Skeletal muscle tissue (tissue), 4 donors: ENCODE measurements around the gene IMMT. TPM values are rescaled to one million over a fixed set of nuclear protein-coding genes. Genes with fewer than 3 reads are reported as not detected.
"Not testable (repeated sequence)": the region's sequence is repeated elsewhere in the genome, so short reads cannot be mapped to it uniquely, and the experiment has no call there.

Experiments used
- H3K27ac ChIP-seq: one replicate; pipeline ENCODE4 v1.7.0; 2013; ENCODE audit warnings: mild to moderate bottlenecking, low read depth, low read length, inconsistent platforms
- H3K27me3 ChIP-seq, 3 donors: one replicate each; pipeline ENCODE4 v1.7.0; 2013; ENCODE audit warnings: low read length in 3 of 3; ENCODE audit not compliant: control insufficient read depth in 3 of 3, insufficient read depth in 3 of 3
- H3K36me3 ChIP-seq, 3 donors: one replicate each; pipeline ENCODE4 v1.7.0; 2013; ENCODE audit warnings: low read length in 3 of 3; ENCODE audit not compliant: control insufficient read depth in 3 of 3, insufficient read depth in 3 of 3
- H3K4me1 ChIP-seq, 3 donors: one replicate each; pipeline ENCODE4 v1.7.0; 2013; ENCODE audit warnings: low read length in 3 of 3, mild to moderate bottlenecking in 3 of 3; ENCODE audit not compliant: control insufficient read depth in 3 of 3, insufficient read depth in 3 of 3
- H3K4me3 ChIP-seq, 3 donors: one replicate each; pipeline ENCODE4 v1.7.0; 2013; ENCODE audit warnings: low read length in 3 of 3
- H3K9ac ChIP-seq, 3 donors: one replicate each; pipeline ENCODE4 v1.7.0; 2013; ENCODE audit warnings: low read length in 3 of 3, mild to moderate bottlenecking in 3 of 3, moderate library complexity in 2 of 3, low read depth in 1 of 3
- H3K9me3 ChIP-seq, 3 donors: one replicate each; pipeline ENCODE4 v1.7.0; 2013; ENCODE audit warnings: low read length in 3 of 3; ENCODE audit not compliant: control insufficient read depth in 3 of 3
- total RNA-seq: library from RNA; depleted of rRNA; stranded (reverse); fragments of >200 nt; gene quantifications from one replicate; pipeline ENCODE4 v1.2.3, GENCODE V29; 2014
- donor health status: Osteomylitis.

IMMT gene
- total RNA-seq, result 43.8 TPM

DNA sequence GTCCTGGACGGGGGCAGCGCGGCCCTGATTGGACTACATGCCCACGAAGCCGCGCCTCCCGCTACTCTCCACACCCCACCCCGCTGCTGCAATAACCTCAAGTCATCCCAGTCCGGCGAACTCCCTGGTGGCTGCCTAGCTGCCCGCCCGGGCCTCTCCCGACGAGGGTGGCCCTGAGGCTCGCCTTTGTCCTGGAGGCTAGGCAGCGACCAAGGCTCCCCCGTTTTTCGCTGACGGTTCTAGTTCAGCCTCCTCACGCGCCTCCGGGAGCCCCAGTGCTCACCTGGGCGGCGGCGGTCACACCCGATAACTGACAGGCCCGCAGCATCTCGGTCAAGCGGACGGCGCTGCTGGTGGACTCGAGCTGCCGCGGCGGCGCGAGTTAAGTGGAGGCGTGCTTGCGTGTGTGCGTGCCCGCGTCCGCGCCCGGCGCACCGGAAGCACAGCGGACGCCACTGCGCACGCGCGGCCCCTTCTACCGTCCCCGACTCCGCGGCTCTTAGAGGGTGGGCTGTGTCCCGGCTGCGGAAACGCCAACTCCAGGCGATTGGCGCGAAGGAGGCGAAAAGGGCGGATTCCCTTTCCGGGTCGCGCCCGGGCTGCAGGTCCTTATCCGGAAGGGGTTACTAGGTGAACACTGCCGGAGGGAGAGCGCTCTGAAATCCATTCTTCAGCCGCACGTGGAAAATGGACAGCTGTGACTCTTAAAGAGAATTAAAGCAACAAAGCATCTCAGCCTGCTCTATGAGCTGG is at the start of gene IMMT:
Gene IMMT (minus strand): TSS at position 408 of the 753 bp plus-strand sequence. CDS start 80 bp downstream, at position 328.
- H3K36me3 ChIP-seq, result peaks cover 0 to 2% (median 0%) of the 10 kb centered on the region in 3 donors
- peaks cover 32 to 48% (median 39%) of the 10 kb centered on the region in 3 donors for H3K4me1 ChIP-seq
- H3K4me3 ChIP-seq, result peak within 1 kb of the TSS; percentile 84 to 98 (median 95)
- no peaks in the 10 kb centered on the region for H3K9me3 ChIP-seq
- H3K27me3 ChIP-seq, result no peaks in the 10 kb centered on the region
- H3K27ac ChIP-seq, result peak within 1 kb of the TSS; percentile 99
- H3K9ac ChIP-seq, result peak within 1 kb of the TSS; percentile 99 to 100 (median 99)

DNA sequence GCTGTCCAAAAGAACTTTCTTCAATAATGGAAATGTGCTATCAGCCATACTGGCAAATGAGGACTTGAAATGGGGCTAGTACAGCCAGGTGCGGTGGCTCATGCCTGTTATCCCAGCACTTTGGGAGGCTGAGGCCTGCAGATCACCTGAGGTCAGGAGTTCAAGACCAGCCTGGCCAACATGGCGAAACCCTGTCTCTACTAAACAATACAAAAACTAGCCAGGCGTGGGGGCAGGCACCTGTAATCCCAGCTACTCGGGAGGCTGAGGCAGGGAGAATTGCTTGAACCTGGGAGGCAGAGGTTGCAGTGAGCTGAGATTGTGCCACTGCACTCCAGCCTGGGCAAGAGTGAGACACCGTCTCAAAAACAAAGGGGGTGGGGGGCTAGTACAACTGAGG is 49.5 kb upstream of the IMMT start:
- H3K27ac ChIP-seq, result not testable (repeated sequence)

DNA sequence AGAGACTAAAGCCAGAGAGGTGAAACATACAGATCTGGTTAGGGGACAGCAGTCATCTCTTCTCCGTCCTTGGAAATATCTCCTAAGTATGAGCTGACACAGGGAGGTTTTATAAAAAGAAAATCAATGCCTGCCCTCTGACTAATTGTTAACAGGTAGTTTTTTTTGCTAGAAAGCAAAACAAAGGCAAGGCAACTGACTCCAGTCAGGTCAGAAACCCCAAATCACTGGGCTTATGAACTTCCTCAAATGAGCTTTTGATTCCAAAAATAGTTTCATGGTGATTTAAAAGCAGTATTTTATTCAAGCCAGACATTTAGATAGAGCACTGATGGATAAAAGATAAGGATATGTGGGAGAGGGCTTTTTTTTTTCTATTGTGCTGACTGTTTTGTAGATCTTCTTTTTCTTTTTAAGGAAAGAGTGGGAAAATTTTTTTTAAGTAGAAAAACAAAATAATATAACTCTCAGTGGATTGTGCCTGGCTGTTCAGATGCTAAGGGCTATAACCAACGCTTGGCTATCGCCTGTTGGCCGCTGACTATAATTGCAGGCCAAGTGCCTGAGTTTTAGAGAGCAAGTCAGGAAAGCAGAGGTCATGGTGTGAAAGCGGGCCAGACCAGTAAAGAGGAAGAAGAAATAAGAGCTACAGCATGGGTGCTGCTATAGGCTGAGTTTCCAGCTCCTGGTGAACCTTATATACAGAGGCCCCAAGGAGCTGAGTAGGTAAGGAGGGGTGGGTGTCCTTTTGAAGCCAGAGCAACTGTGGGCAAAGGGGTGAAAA is 48.9 kb upstream of the IMMT start:
- H3K9ac ChIP-seq, result no peak overlapping the region

More for the DNA sequence above, 49.5 kb upstream of the IMMT start:
- not testable (repeated sequence) for H3K9me3 ChIP-seq, H3K9ac ChIP-seq, H3K4me3 ChIP-seq, H3K4me1 ChIP-seq, H3K36me3 ChIP-seq, H3K27me3 ChIP-seq

DNA sequence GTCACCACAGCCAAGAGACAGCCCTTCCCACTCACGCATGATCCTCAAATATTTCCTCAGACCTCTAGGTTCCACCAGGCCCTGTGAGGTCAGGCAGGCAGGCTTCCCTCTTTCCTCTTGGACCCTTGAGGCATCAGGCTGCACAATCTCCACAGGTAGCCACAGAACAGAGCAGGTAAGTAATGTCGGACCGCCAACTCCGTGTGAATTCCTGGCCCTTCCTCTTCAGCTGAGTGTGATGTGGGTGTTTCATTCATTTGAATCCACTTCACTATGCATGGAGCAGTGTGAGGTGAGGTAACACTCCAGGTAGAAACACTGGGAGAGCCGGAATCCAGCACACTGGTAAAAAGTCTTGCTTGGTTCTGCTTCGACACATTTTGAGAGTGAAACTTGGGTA is 48.0 kb upstream of the IMMT start:
- H3K9ac ChIP-seq, result no peak overlapping the region
- H3K9me3 ChIP-seq, result no peaks in the 10 kb centered on the region
- no peak overlapping the region for H3K27ac ChIP-seq

More for the DNA sequence above, 48.9 kb upstream of the IMMT start:
- no peaks in the 10 kb centered on the region for H3K4me1 ChIP-seq
- no peak overlapping the region for H3K4me3 ChIP-seq
- H3K36me3 ChIP-seq, result peaks cover 0 to 9% (median 3%) of the 10 kb centered on the region in 3 donors
- no peaks in the 10 kb centered on the region for H3K27me3 ChIP-seq
- no peaks in the 10 kb centered on the region for H3K9me3 ChIP-seq
- H3K27ac ChIP-seq, result no peak overlapping the region

DNA sequence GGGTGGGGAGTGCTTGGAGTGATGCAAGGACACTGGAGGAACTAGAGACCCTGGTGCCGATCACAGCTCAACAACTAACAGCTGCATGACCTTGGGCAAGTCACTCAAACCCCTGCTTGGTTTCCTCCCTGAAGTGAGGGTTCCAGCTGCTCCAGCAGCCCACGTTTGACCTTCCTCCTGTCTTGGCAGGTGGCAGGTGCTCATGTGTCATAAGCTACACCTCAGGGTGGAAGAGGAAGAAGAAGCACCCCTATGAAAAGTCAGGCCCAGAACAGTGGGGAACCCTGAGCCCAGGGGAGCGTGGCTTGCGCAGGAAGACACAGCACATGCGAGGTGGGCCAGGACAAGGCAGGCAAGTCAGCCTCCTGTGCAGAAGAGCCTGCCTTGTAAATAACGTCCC is 46.3 kb upstream of the IMMT start:
- no peak overlapping the region for H3K9ac ChIP-seq
- H3K36me3 ChIP-seq, result peaks cover 0 to 14% (median 3%) of the 10 kb centered on the region in 3 donors
- peaks cover 0 to 2% (median 0%) of the 10 kb centered on the region in 3 donors for H3K4me1 ChIP-seq
- H3K4me3 ChIP-seq, result no peak overlapping the region
- H3K27me3 ChIP-seq, result no peaks in the 10 kb centered on the region
- H3K9me3 ChIP-seq, result no peaks in the 10 kb centered on the region
- no peak overlapping the region for H3K27ac ChIP-seq

More for the DNA sequence above, 48.0 kb upstream of the IMMT start:
- H3K4me1 ChIP-seq, result peaks cover 0 to 2% (median 0%) of the 10 kb centered on the region in 3 donors
- H3K36me3 ChIP-seq, result peaks cover 0 to 14% (median 3%) of the 10 kb centered on the region in 3 donors
- H3K4me3 ChIP-seq, result no peak overlapping the region
- no peaks in the 10 kb centered on the region for H3K27me3 ChIP-seq

DNA sequence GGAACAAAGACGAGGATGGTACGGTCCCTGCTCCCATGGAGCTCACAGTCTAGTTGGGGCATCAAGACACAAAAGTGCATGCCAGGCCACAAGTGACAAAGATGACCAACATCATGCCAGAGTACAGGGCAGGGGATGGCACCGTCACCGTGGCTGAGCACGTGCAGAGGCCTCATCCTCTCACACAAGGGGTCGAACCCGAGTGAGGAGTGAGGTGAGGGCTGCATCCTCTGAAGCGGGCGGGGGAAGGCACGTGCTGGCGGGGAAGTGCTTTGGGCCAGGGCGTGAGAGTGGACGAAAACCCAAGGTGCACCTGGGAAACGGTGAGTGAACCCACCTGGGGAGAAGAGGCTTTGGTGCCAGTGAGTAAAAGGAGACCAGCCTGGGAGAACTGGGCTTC is 45.0 kb upstream of the IMMT start:
- Histone ChIP-seq H3K9me3 (no peaks in the 10 kb centered on the region), H3K4me1 (peaks cover 2 to 5% (median 4%) of the 10 kb centered on the region in 3 donors), H3K4me3 (no peak overlapping the region), H3K36me3 (peaks cover 0 to 14% (median 3%) of the 10 kb centered on the region in 3 donors), H3K27ac (no peak overlapping the region), H3K9ac (no peak overlapping the region), H3K27me3 (no peaks in the 10 kb centered on the region)

GRCh38 chr2:86239745-86240144 is 44.5 kb upstream of the IMMT start:
- H3K27ac ChIP-seq, result no peak overlapping the region
- H3K9me3 ChIP-seq, result no peaks in the 10 kb centered on the region
- H3K9ac ChIP-seq, result no peak overlapping the region
- peaks cover 3 to 9% (median 5%) of the 10 kb centered on the region in 3 donors for H3K4me1 ChIP-seq
- no peak overlapping the region for H3K4me3 ChIP-seq
- H3K36me3 ChIP-seq, result peaks cover 0 to 14% (median 3%) of the 10 kb centered on the region in 3 donors
- no peaks in the 10 kb centered on the region for H3K27me3 ChIP-seq

- Histone ChIP-seq H3K9me3 (no peaks in the 10 kb centered on the region), H3K36me3 (peaks cover 0 to 14% (median 3%) of the 10 kb centered on the region in 3 donors), H3K27me3 (no peaks in the 10 kb centered on the region), H3K9ac (no peak overlapping the region), H3K4me1 (peaks cover 3 to 9% (median 5%) of the 10 kb centered on the region in 3 donors), H3K4me3 (no peak overlapping the region), H3K27ac (no peak overlapping the region)
Observed at GRCh38 chr2:86239326-86239725, 44.1 kb upstream of the IMMT start.

DNA sequence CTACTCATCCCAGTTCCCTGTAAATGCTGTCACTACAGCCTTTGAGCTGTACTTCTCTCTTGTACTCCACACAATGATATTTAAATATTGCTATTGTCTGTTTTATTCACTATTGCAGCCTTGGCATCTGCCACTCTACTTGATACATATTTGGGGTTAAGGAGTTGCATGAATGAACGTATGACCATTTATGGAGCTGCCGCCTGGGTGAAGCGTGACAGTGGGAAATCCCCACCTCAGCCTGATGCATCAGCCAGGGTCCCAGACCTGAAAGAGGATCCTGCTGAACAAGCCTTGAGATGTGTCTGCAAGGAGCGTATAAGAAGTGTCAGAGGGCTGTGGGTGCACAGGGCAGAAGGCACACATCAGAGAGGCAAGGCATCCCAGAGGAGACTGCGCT is 43.1 kb upstream of the IMMT start:
- Histone ChIP-seq H3K4me3 (no peak overlapping the region), H3K36me3 (peaks cover 0 to 14% (median 3%) of the 10 kb centered on the region in 3 donors), H3K27ac (no peak overlapping the region), H3K9me3 (no peaks in the 10 kb centered on the region), H3K27me3 (no peaks in the 10 kb centered on the region), H3K9ac (no peak overlapping the region), H3K4me1 (peaks cover 3 to 9% (median 5%) of the 10 kb centered on the region in 3 donors)

GRCh38 chr2:86237172-86237571 is 41.9 kb upstream of the IMMT start:
- no peak overlapping the region for H3K27ac ChIP-seq
- H3K9me3 ChIP-seq, result no peaks in the 10 kb centered on the region
- H3K27me3 ChIP-seq, result no peaks in the 10 kb centered on the region
- peaks cover 0 to 9% (median 2%) of the 10 kb centered on the region in 3 donors for H3K36me3 ChIP-seq
- no peak overlapping the region for H3K9ac ChIP-seq
- H3K4me1 ChIP-seq, result peaks cover 3 to 9% (median 5%) of the 10 kb centered on the region in 3 donors
- no peak overlapping the region for H3K4me3 ChIP-seq
